OCI-LY1 (cell line): Measurements from ENCODE around the gene GDF10.

Experiments
- H2AFZ ChIP-seq: fragments of 200-600 bp; sonication (generic), shearing (Covaris generic); 2 replicates; pipeline ENCODE4 v1.6.0; 2014; ENCODE audit warnings: antibody characterized with exemption, mild to moderate bottlenecking, low read length
- H3F3A ChIP-seq: fragments of 200-600 bp; sonication (generic), shearing (Covaris generic); 2 replicates; pipeline ENCODE4 v1.6.0; 2014; ENCODE audit warnings: mild to moderate bottlenecking, antibody characterized with exemption, low read length, moderate library complexity; ENCODE audit not compliant: insufficient read depth
- H3K27ac ChIP-seq: fragments of 200-600 bp; sonication (generic); 2 replicates; pipeline ENCODE4 v1.5.1; 2014; ENCODE audit warnings: low read length, mixed run types, mild to moderate bottlenecking, low read depth; ENCODE audit not compliant: poor library complexity, severe bottlenecking
- H3K27me3 ChIP-seq: fragments of 200-600 bp; sonication (generic); 2 replicates; pipeline ENCODE4 v1.6.0; 2014; ENCODE audit warnings: antibody characterized with exemption, mild to moderate bottlenecking, low read length, moderate library complexity; ENCODE audit not compliant: insufficient read depth
- H3K36me3 ChIP-seq: fragments of 200-600 bp; sonication (generic); 2 replicates; pipeline ENCODE4 v1.6.1; 2014; ENCODE audit warnings: mild to moderate bottlenecking, antibody characterized with exemption, low read length, moderate library complexity, mixed read lengths; ENCODE audit not compliant: insufficient read depth
- H3K4me1 ChIP-seq: fragments of 200-600 bp; sonication (generic); 2 replicates; pipeline ENCODE4 v1.5.1; 2014; ENCODE audit warnings: mild to moderate bottlenecking, low read length, moderate library complexity; ENCODE audit not compliant: insufficient read depth, severe bottlenecking
- H3K4me2 ChIP-seq: fragments of 200-600 bp; sonication (generic), shearing (Covaris generic); 2 replicates; pipeline ENCODE4 v1.6.1; 2014; ENCODE audit warnings: low read length
- H3K4me3 ChIP-seq: fragments of 200-600 bp; sonication (generic); 2 replicates; pipeline ENCODE4 v1.5.1; 2014; ENCODE audit warnings: low read length, low read depth, mild to moderate bottlenecking, mixed read lengths; ENCODE audit not compliant: poor library complexity, severe bottlenecking
- H3K79me2 ChIP-seq: fragments of 200-600 bp; shearing (Covaris generic); 2 replicates; pipeline ENCODE4 v1.6.1; 2016; ENCODE audit warnings: mixed run types, low read length, mixed read lengths; ENCODE audit not compliant: insufficient read depth
- H3K9ac ChIP-seq: fragments of 200-600 bp; sonication (generic), shearing (Covaris generic); 2 replicates; pipeline ENCODE4 v1.6.1; 2014; ENCODE audit warnings: mild to moderate bottlenecking, low read length, mixed read lengths
- H3K9me2 ChIP-seq: fragments of 200-600 bp; sonication (generic), shearing (Covaris generic); 2 replicates; pipeline ENCODE4 v1.6.1; 2014; ENCODE audit warnings: low read depth, mild to moderate bottlenecking, low read length, mixed read lengths
- H3K9me3 ChIP-seq: fragments of 200-600 bp; shearing (Covaris generic); 2 replicates; pipeline ENCODE4 v1.6.1; 2014; ENCODE audit warnings: low read length, mixed read lengths
- H4K20me1 ChIP-seq: fragments of 200-600 bp; sonication (generic), shearing (Covaris generic); 2 replicates; pipeline ENCODE4 v1.6.0; 2016; ENCODE audit warnings: mild to moderate bottlenecking, low read length; ENCODE audit not compliant: insufficient read depth
- CTCF ChIP-seq: fragments of 200-600 bp; sonication (generic), shearing (Covaris generic); IDR thresholded peaks from 2 replicates; pipeline ENCODE4 v1.5.1; 2017; ENCODE audit warnings: mild to moderate bottlenecking, antibody characterized with exemption, low read length, moderate library complexity, mixed read lengths
- EZH2 ChIP-seq: fragments of 200-600 bp; sonication (generic), shearing (Covaris generic); IDR thresholded peaks from 2 replicates; pipeline ENCODE4 v1.8.0; 2017; ENCODE audit warnings: borderline replicate concordance, mixed run types, mild to moderate bottlenecking, antibody characterized with exemption, low read length, moderate library complexity, mixed read lengths

The GDF10 gene

GRCh38 chr10:47294501-47294900, 5.5 kb upstream of the GDF10 start:
- H3K36me3 ChIP-seq: no peaks in the 10 kb centered on the region
- H3K9me2 ChIP-seq: no peaks in the 10 kb centered on the region
- no peaks in the 10 kb centered on the region for H3K4me1 ChIP-seq
- H3K9me3 ChIP-seq: no peaks in the 10 kb centered on the region
- no peaks in the 10 kb centered on the region for H3F3A ChIP-seq
- no peak overlapping the region for H3K4me3 ChIP-seq
- TF ChIP-seq EZH2 (no peak), CTCF (no peak)
- no peak overlapping the region for H3K27ac ChIP-seq
- H3K79me2 ChIP-seq: no peaks in the 10 kb centered on the region
- H2AFZ ChIP-seq: no peak overlapping the region
- H3K27me3 ChIP-seq: 0 out of 2 replicates have a peak, but pooled peaks cover 5% of the 10 kb centered on the region
- H3K9ac ChIP-seq: no peak overlapping the region
- H4K20me1 ChIP-seq: no peaks in the 10 kb centered on the region
- H3K4me2 ChIP-seq: no peak overlapping the region

- H3K4me1 ChIP-seq: no peaks in the 10 kb centered on the region
These were observed 4.6 kb upstream of the GDF10 start for GRCh38 chr10:47295411-47295810.

GRCh38 chr10:47296156-47296894, 3.7 kb upstream of the GDF10 start:
- no peak overlapping the region for H3K27ac ChIP-seq
- H3K4me1 ChIP-seq: no peaks in the 10 kb centered on the region
- no peak overlapping the region for H3K9ac ChIP-seq
- no peaks in the 10 kb centered on the region for H3K9me2 ChIP-seq
- 0 out of 2 replicates have a peak, but pooled peaks cover 5% of the 10 kb centered on the region for H3K27me3 ChIP-seq
- no peaks in the 10 kb centered on the region for H4K20me1 ChIP-seq
- no peaks in the 10 kb centered on the region for H3K79me2 ChIP-seq
- no peaks in the 10 kb centered on the region for H3K36me3 ChIP-seq
- H3K4me3 ChIP-seq: no peak overlapping the region
- H3F3A ChIP-seq: no peaks in the 10 kb centered on the region
- no peak overlapping the region for H2AFZ ChIP-seq
- TF ChIP-seq EZH2 (no peak), CTCF (no peak)
- H3K4me2 ChIP-seq: no peak overlapping the region
- H3K9me3 ChIP-seq: no peaks in the 10 kb centered on the region

More at GRCh38 chr10:47295411-47295810, 4.6 kb upstream of the GDF10 start:
- Histone ChIP-seq H3K4me2 (no peak overlapping the region), H3K4me3 (no peak overlapping the region), H3K9ac (no peak overlapping the region), H3K79me2 (no peaks in the 10 kb centered on the region), H3F3A (no peaks in the 10 kb centered on the region), H3K36me3 (no peaks in the 10 kb centered on the region), H3K27ac (no peak overlapping the region), H4K20me1 (no peaks in the 10 kb centered on the region), H3K27me3 (0 out of 2 replicates have a peak, but pooled peaks cover 5% of the 10 kb centered on the region), H3K9me3 (no peaks in the 10 kb centered on the region), H2AFZ (no peak overlapping the region), H3K9me2 (no peaks in the 10 kb centered on the region)
- TF ChIP-seq EZH2: no peak
- no peak for TF ChIP-seq CTCF
